Gastrocnemius medialis (tissue), 4 donors: ENCODE results near the gene PPP4R3A.

Experiments
- POLR2A ChIP-seq, 2 donors: fragments of 450-650 bp; IDR thresholded peaks; one replicate each; pipeline ENCODE4 v1.6.1; 2017; ENCODE audit warnings: antibody characterized with exemption in 2 of 2, mild to moderate bottlenecking in 2 of 2, moderate library complexity in 2 of 2
- TF ChIP-seq, protein P1 (sequence below), 5 experiments: fragments of 450-650 bp in 3 of 5; fragments of 200-600 bp in 2 of 5; sonication (generic) in 2 of 5; IDR thresholded peaks in 4 of 5; conservative IDR thresholded peaks in 1 of 5; 1 replicate in 4 of 5; 2 replicates in 1 of 5; pipeline ENCODE4 v1.5.1; 2016 to 2019; ENCODE audit warnings: antibody characterized with exemption in 5 of 5, mild to moderate bottlenecking in 3 of 5, moderate library complexity in 3 of 5

DNA sequence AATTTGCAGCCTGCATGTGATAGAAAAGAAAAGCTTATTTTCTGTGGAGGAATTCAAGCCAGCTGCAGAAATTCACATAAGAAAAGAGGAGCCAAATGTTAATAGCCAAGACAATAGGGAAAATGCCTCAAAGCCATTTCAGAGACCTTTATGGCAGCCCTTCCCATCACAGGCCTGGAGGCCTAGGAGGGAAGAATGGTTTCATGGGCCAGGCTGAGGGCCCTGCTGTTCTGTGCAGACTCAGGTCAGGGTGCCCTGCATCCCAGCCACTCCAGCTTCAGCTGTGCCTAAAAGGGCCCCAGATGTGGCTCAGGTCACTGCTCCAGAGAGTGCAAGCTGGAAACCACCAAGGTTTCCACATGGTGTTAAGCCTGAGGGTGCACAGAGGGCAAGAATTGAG is 71.3 kb downstream of the PPP4R3A start:
- TF ChIP-seq, protein P1, sequence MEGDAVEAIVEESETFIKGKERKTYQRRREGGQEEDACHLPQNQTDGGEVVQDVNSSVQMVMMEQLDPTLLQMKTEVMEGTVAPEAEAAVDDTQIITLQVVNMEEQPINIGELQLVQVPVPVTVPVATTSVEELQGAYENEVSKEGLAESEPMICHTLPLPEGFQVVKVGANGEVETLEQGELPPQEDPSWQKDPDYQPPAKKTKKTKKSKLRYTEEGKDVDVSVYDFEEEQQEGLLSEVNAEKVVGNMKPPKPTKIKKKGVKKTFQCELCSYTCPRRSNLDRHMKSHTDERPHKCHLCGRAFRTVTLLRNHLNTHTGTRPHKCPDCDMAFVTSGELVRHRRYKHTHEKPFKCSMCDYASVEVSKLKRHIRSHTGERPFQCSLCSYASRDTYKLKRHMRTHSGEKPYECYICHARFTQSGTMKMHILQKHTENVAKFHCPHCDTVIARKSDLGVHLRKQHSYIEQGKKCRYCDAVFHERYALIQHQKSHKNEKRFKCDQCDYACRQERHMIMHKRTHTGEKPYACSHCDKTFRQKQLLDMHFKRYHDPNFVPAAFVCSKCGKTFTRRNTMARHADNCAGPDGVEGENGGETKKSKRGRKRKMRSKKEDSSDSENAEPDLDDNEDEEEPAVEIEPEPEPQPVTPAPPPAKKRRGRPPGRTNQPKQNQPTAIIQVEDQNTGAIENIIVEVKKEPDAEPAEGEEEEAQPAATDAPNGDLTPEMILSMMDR (IDR thresholded peaks at IDR 0.05 in 4 of 5, conservative IDR thresholded peaks at IDR 0.05 in 1 of 5), result no peak
- TF ChIP-seq POLR2A (IDR thresholded peaks at IDR 0.05), result no peak
